Calu3 (cell line): Measurements from ENCODE around the gene SAMD8. TPM values are rescaled to one million over a fixed set of nuclear protein-coding genes. Genes with fewer than 3 reads are reported as not detected.
"Not testable (repeated sequence)": the region's sequence is repeated elsewhere in the genome, so short reads cannot be mapped to it uniquely, and the experiment has no call there.

Experiments
- BruUV-seq: library from RNA; stranded (reverse); fragments of 400-500 nt; replicated peaks from 2 replicates; lab custom pipeline; 2021; lab: Mats Ljungman, UMichigan
- CTCF ChIA-PET: fragments of 300-600 bp; sonication (Branson Sonifier 250); formaldehyde crosslinking; loops from one replicate; lab custom pipeline; 2022; ENCODE audit warnings: antibody characterized with exemption; lab: Charles Lee
- DNase-seq: peaks from one replicate; pipeline ENCODE4 v3.0.0; 2022
- H3K27ac Mint-ChIP-seq: one replicate; pipeline ENCODE4 v1.8.0; 2022; ENCODE audit warnings: mixed read lengths; ENCODE audit not compliant: unreplicated experiment
- H3K27me3 Mint-ChIP-seq: one replicate; pipeline ENCODE4 v1.8.0; 2022; ENCODE audit warnings: mixed read lengths; ENCODE audit not compliant: unreplicated experiment
- H3K36me3 Mint-ChIP-seq: one replicate; pipeline ENCODE4 v1.8.0; 2022; ENCODE audit warnings: mild to moderate bottlenecking, moderate library complexity, mixed read lengths; ENCODE audit not compliant: insufficient read depth, unreplicated experiment
- H3K4me1 Mint-ChIP-seq: one replicate; pipeline ENCODE4 v1.8.0; 2022; ENCODE audit warnings: mild to moderate bottlenecking, low read depth, mixed read lengths; ENCODE audit not compliant: unreplicated experiment
- H3K4me3 Mint-ChIP-seq: one replicate; pipeline ENCODE4 v1.8.0; 2022; ENCODE audit warnings: mild to moderate bottlenecking, low read depth, moderate library complexity, mixed read lengths; ENCODE audit not compliant: unreplicated experiment
- H3K9me3 Mint-ChIP-seq: one replicate; pipeline ENCODE4 v1.8.0; 2022; ENCODE audit warnings: low read depth, mixed read lengths; ENCODE audit not compliant: unreplicated experiment
- CTCF ChIP-seq: fragments of 200-600 bp; IDR thresholded peaks from one replicate; pipeline ENCODE4 v1.8.0; 2022; ENCODE audit warnings: antibody characterized with exemption; ENCODE audit not compliant: unreplicated experiment
- intact Hi-C: fragments of 100-400 bp; cut with micrococcal nuclease; formaldehyde crosslinking; loops from one replicate; pipeline ENCODE4 v1.10.0; 2022; ENCODE audit not compliant: unreplicated experiment
- total RNA-seq: library from RNA; stranded (reverse); gene quantifications from 2 replicates; pipeline ENCODE4 v1.2.3, GENCODE V29; 2022

SAMD8 gene
- total RNA-seq, 1 experiment from 2014 or later, result 19.9 TPM

- CTCF ChIA-PET, result interaction anchor here (0.7 kb wide), 1 partner anchor 319 kb away, joined by 4 read pairs; no protein-coding TSS in a partner anchor
- no TSS peak for BruUV-seq
- no peak for TF ChIP-seq CTCF
- peaks cover 5% of the 10 kb centered on the region for H3K36me3 Mint-ChIP-seq
- H3K27me3 Mint-ChIP-seq, result no peaks in the 10 kb centered on the region
- no peak for DNase-seq
- no peak overlapping the region for H3K27ac Mint-ChIP-seq
- no peak overlapping the region for H3K4me3 Mint-ChIP-seq
- intact Hi-C loops, result no loop called here
- no peaks in the 10 kb centered on the region for H3K4me1 Mint-ChIP-seq
- H3K9me3 Mint-ChIP-seq, result no peaks in the 10 kb centered on the region
Measured at GRCh38 chr10:75122505-75122904, 11.0 kb downstream of the SAMD8 start.

- no peak for DNase-seq
- Mint-ChIP-seq H3K4me3 (no peak overlapping the region), H3K27ac (no peak overlapping the region), H3K9me3 (no peaks in the 10 kb centered on the region), H3K36me3 (peaks cover 5% of the 10 kb centered on the region), H3K4me1 (no peaks in the 10 kb centered on the region), H3K27me3 (no peaks in the 10 kb centered on the region)
- intact Hi-C loops, result no loop called here
- BruUV-seq, result no TSS peak
- TF ChIP-seq CTCF, result no peak
- CTCF ChIA-PET, result interaction anchor here (0.6 kb wide), 1 partner anchor 8 kb away, joined by 3 read pairs; no protein-coding TSS in a partner anchor
Measured at GRCh38 chr10:75123088-75123682, 11.7 kb downstream of the SAMD8 start.

GRCh38 chr10:75126277-75126676, 14.8 kb downstream of the SAMD8 start:
- CTCF ChIA-PET, result no interaction called here
- BruUV-seq, result no TSS peak
- H3K27ac Mint-ChIP-seq, result no peak overlapping the region
- intact Hi-C loops, result no loop called here
- no peak for DNase-seq
- no peaks in the 10 kb centered on the region for H3K4me1 Mint-ChIP-seq
- peaks cover 5% of the 10 kb centered on the region for H3K36me3 Mint-ChIP-seq
- TF ChIP-seq CTCF, result no peak
- no peak overlapping the region for H3K4me3 Mint-ChIP-seq
- no peaks in the 10 kb centered on the region for H3K9me3 Mint-ChIP-seq
- no peaks in the 10 kb centered on the region for H3K27me3 Mint-ChIP-seq

- CTCF ChIA-PET, result interaction anchor here (0.6 kb wide), 1 partner anchor 917 kb away, joined by 6 read pairs; no protein-coding TSS in a partner anchor
- no peaks in the 10 kb centered on the region for H3K9me3 Mint-ChIP-seq
- H3K27ac Mint-ChIP-seq, result no peak overlapping the region
- no peaks in the 10 kb centered on the region for H3K27me3 Mint-ChIP-seq
- BruUV-seq, result no TSS peak
- peaks cover 5% of the 10 kb centered on the region for H3K36me3 Mint-ChIP-seq
- TF ChIP-seq CTCF, result no peak
- DNase-seq, result no peak
- intact Hi-C loops, result no loop called here
- H3K4me3 Mint-ChIP-seq, result no peak overlapping the region
- H3K4me1 Mint-ChIP-seq, result no peaks in the 10 kb centered on the region
Measured at GRCh38 chr10:75127471-75127870, 16.0 kb downstream of the SAMD8 start.

GRCh38 chr10:75128985-75129384, 17.5 kb downstream of the SAMD8 start:
- H3K4me3 Mint-ChIP-seq, intact Hi-C loops, H3K27me3 Mint-ChIP-seq, DNase-seq, CTCF ChIA-PET, H3K36me3 Mint-ChIP-seq, H3K9me3 Mint-ChIP-seq, H3K4me1 Mint-ChIP-seq, H3K27ac Mint-ChIP-seq, BruUV-seq: not testable (repeated sequence)
